Neuronal stem cell (in vitro differentiated cells): ENCODE results near the gene FOLR2.

Source experiments
- DNase-seq: peaks from one replicate; pipeline ENCODE4 v3.0.0-alpha.2; 2013; ENCODE audit warnings: low spot score
- H2AFZ ChIP-seq: one replicate; pipeline ENCODE4 v1.6.1; 2013; ENCODE audit warnings: mild to moderate bottlenecking, low read length, inconsistent platforms
- H2AK5ac ChIP-seq: 2 replicates; pipeline ENCODE4 v1.6.1; 2013; ENCODE audit warnings: low read depth, mild to moderate bottlenecking, inconsistent platforms, low read length, moderate library complexity, mixed read lengths
- H2BK120ac ChIP-seq: 2 replicates; pipeline ENCODE4 v1.6.1; 2013; ENCODE audit warnings: low read depth, mild to moderate bottlenecking, inconsistent platforms, low read length, moderate library complexity, mixed read lengths
- H2BK12ac ChIP-seq: one replicate; pipeline ENCODE4 v1.6.1; 2013; ENCODE audit warnings: low read length, inconsistent platforms
- H2BK15ac ChIP-seq: 2 replicates; pipeline ENCODE4 v1.6.1; 2013; ENCODE audit warnings: mild to moderate bottlenecking, low read length, inconsistent platforms, mixed read lengths
- H2BK5ac ChIP-seq: one replicate; pipeline ENCODE4 v1.6.1; 2013; ENCODE audit warnings: inconsistent platforms, mild to moderate bottlenecking, low read length, moderate library complexity
- H3K14ac ChIP-seq: one replicate; pipeline ENCODE4 v1.6.1; 2013; ENCODE audit warnings: low read length, inconsistent platforms
- H3K18ac ChIP-seq: 2 replicates; pipeline ENCODE4 v1.6.1; 2013; ENCODE audit warnings: low read length, inconsistent platforms
- H3K23ac ChIP-seq: 2 replicates; pipeline ENCODE4 v1.6.1; 2013; ENCODE audit warnings: low read depth, mild to moderate bottlenecking, mixed read lengths, low read length, inconsistent platforms; ENCODE audit not compliant: poor library complexity
- H3K27ac ChIP-seq: replicated peaks from 3 replicates; pipeline ENCODE4 v1.5.1; 2013; ENCODE audit warnings: low read length, inconsistent platforms
- H3K27me3 ChIP-seq, 3 experiments: 2 replicates each; pipeline ENCODE4 v1.6.1; 2013; ENCODE audit warnings: low read length in 3 of 3, mild to moderate bottlenecking in 2 of 3, inconsistent platforms in 1 of 3, low read depth in 1 of 3, mixed read lengths in 1 of 3, moderate library complexity in 1 of 3; ENCODE audit not compliant: control insufficient read depth in 3 of 3, insufficient read depth in 3 of 3
- H3K36me3 ChIP-seq, 2 donors: replicated peaks in 1 of 2; 2 replicates each; pipeline ENCODE4 v1.6.1; 2013; ENCODE audit warnings: low read length in 2 of 2; ENCODE audit not compliant: control insufficient read depth in 2 of 2, insufficient read depth in 2 of 2
- H3K4ac ChIP-seq: 2 replicates; pipeline ENCODE4 v1.6.1; 2013; ENCODE audit warnings: inconsistent platforms, mild to moderate bottlenecking, low read length, moderate library complexity
- H3K4me1 ChIP-seq, 2 donors: 1 replicate in 1 of 2; 2 replicates in 1 of 2; pipeline ENCODE4 v1.6.1; 2013; ENCODE audit warnings: low read length in 2 of 2, low read depth in 1 of 2; ENCODE audit not compliant: control insufficient read depth in 2 of 2, insufficient read depth in 1 of 2
- H3K4me2 ChIP-seq: one replicate; pipeline ENCODE4 v1.6.1; 2013; ENCODE audit warnings: mild to moderate bottlenecking, low read length, inconsistent platforms; ENCODE audit not compliant: insufficient read depth, poor library complexity, severe bottlenecking
- H3K4me3 ChIP-seq, 2 donors: 2 replicates each; pipeline ENCODE4 v1.5.1; 2013; ENCODE audit warnings: low read length in 2 of 2, mild to moderate bottlenecking in 2 of 2, inconsistent platforms in 1 of 2, moderate library complexity in 1 of 2
- H3K79me1 ChIP-seq: one replicate; pipeline ENCODE4 v1.6.1; 2013; ENCODE audit warnings: low read depth, mild to moderate bottlenecking, inconsistent platforms, low read length, moderate library complexity
- H3K9ac ChIP-seq: one replicate; pipeline ENCODE4 v1.6.1; 2013; ENCODE audit warnings: mild to moderate bottlenecking, low read depth, low read length, inconsistent platforms; ENCODE audit not compliant: poor library complexity
- H3K9me3 ChIP-seq, 2 donors: replicated peaks in 1 of 2; 2 replicates each; pipeline versions ENCODE3 to v1.6.1; 2013; ENCODE audit warnings: low read length in 2 of 2, mild to moderate bottlenecking in 2 of 2, inconsistent platforms in 1 of 2, low read depth in 1 of 2, mixed read lengths in 1 of 2, moderate library complexity in 1 of 2; ENCODE audit not compliant: control insufficient read depth in 2 of 2, insufficient read depth in 1 of 2
- H4K8ac ChIP-seq: one replicate; pipeline ENCODE4 v1.6.1; 2013; ENCODE audit warnings: low read depth, mild to moderate bottlenecking, inconsistent platforms, low read length, moderate library complexity
- H4K91ac ChIP-seq: one replicate; pipeline ENCODE4 v1.6.1; 2013; ENCODE audit warnings: low read length, low read depth, mild to moderate bottlenecking, inconsistent platforms; ENCODE audit not compliant: poor library complexity
- WGBS, 2 donors: extraction: QIAGEN DNeasy Blood & Tissue Kit; methylation state at CpG; one replicate each; pipeline ENCODE4 v1.1.7; 2013; ENCODE audit warnings: missing lambda C conversion rate in 2 of 2, mixed read lengths in 1 of 2; ENCODE audit not compliant: insufficient read length in 2 of 2, insufficient replicate concordance in 1 of 2; ENCODE audit errors: extremely low coverage in 2 of 2; 5-methylcytosine and 5-hydroxymethylcytosine counted together

Gene FOLR2

DNA sequence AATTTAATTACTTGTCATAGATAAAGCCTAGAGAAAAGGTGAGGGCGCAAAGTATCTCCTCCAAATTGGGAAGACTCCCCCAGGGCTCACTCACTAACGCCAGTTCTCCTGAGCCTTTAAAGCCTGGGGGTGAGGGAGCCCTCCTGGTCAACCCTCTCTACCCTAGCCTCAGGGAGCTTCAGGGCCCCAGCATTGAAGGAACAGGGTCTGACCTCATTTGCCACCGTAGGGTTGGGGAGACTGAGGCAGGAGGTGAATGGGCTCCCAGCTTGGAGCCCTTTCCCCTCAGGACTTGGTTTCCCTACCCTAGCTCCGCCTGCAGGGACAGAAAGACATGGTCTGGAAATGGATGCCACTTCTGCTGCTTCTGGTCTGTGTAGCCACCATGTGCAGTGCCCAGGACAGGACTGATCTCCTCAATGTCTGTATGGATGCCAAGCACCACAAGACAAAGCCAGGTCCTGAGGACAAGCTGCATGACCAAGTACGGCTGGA lies 1.7 kb downstream of the FOLR2 start:
- DNase-seq, result no peak
- Histone ChIP-seq H2BK15ac (no peak overlapping the region), H3K4me2 (no peak overlapping the region), H3K27me3 (peaks cover 0 to 26% (median 0%) of the 10 kb centered on the region in 3 experiments), H2AK5ac (no peak overlapping the region), H3K79me1 (no peaks in the 10 kb centered on the region), H3K18ac (no peak overlapping the region), H3K36me3 (no peaks in the 10 kb centered on the region), H3K23ac (no peak overlapping the region), H2BK5ac (no peak overlapping the region), H3K4ac (no peak overlapping the region), H2BK12ac (peak overlapping the region; percentile 46), H3K14ac (no peak overlapping the region), H3K9me3 (no peaks in the 10 kb centered on the region), H3K4me3 (no peak overlapping the region), H2BK120ac (no peak overlapping the region), H3K4me1 (peaks cover 3 to 4% of the 10 kb centered on the region in 2 donors), H4K8ac (no peak overlapping the region), H4K91ac (no peak overlapping the region), H2AFZ (no peak overlapping the region), H3K27ac (no peak overlapping the region), H3K9ac (no peak overlapping the region)
- WGBS, 2 donors, result no CpG with 5 or more reads among the region's 5 CpGs

GRCh38 chr11:72220696-72221363 lies 4.2 kb downstream of the FOLR2 start:
- no peak overlapping the region for H3K23ac ChIP-seq

DNA sequence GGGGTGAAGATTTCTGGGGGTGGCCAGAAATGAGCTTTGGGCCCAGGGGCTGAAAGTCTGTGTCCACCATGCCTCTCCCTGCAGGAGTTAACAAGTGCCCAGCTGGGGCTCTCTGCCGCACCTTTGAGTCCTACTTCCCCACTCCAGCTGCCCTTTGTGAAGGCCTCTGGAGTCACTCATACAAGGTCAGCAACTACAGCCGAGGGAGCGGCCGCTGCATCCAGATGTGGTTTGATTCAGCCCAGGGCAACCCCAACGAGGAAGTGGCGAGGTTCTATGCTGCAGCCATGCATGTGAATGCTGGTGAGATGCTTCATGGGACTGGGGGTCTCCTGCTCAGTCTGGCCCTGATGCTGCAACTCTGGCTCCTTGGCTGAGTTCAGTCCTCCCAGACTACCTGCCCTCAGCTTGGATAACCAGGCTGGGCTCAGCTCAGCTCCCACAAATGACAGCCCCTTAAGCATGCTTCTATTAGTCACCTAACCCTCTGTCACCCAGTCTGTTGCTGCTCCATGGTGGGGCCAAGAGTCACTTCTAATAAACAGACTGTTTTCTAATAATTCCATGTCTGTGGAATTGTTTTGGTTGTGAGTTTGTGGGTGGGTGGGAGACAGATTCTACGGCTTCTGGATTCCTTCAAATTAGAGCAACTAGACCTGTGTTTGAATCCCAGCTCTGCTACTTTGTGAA lies 4.9 kb downstream of the FOLR2 start:
- Histone ChIP-seq H2BK12ac (no peak overlapping the region), H2AFZ (peak overlapping the region; percentile 91), H2BK120ac (no peak overlapping the region), H3K4me1 (peaks cover 5 to 12% of the 10 kb centered on the region in 2 donors), H2BK15ac (no peak overlapping the region), H3K4ac (no peak overlapping the region), H4K91ac (no peak overlapping the region), H2BK5ac (no peak overlapping the region), H3K36me3 (peaks cover 0 to 3% of the 10 kb centered on the region in 2 donors), H3K14ac (no peak overlapping the region), H3K27me3 (peaks cover 0 to 18% (median 0%) of the 10 kb centered on the region in 3 experiments), H3K23ac (no peak overlapping the region), H3K27ac (no peak overlapping the region), H3K9me3 (no peaks in the 10 kb centered on the region), H4K8ac (no peak overlapping the region), H3K9ac (no peak overlapping the region), H2AK5ac (peak overlapping the region; percentile 62), H3K4me2 (no peak overlapping the region), H3K4me3 (no peak overlapping the region), H3K79me1 (peaks cover 8% of the 10 kb centered on the region), H3K18ac (no peak overlapping the region)
- WGBS, 2 donors, result no CpG with 5 or more reads among the region's 7 CpGs
- no peak for DNase-seq

More at GRCh38 chr11:72220696-72221363, 4.2 kb downstream of the FOLR2 start:
- H3K27me3 ChIP-seq, result peaks cover 0 to 23% (median 0%) of the 10 kb centered on the region in 3 experiments
- H4K8ac ChIP-seq, result no peak overlapping the region
- no peak overlapping the region for H3K27ac ChIP-seq
- H3K4me3 ChIP-seq, result no peak overlapping the region
- no peak overlapping the region for H4K91ac ChIP-seq
- peak overlapping the region; percentile 62 for H2AK5ac ChIP-seq
- no peak overlapping the region for H3K14ac ChIP-seq
- DNase-seq, result no peak
- no peak overlapping the region for H3K9ac ChIP-seq
- H2AFZ ChIP-seq, result no peak overlapping the region
- H3K79me1 ChIP-seq, result peaks cover 7% of the 10 kb centered on the region
- H3K9me3 ChIP-seq, result no peaks in the 10 kb centered on the region
- no peak overlapping the region for H2BK120ac ChIP-seq
- H3K4me1 ChIP-seq, result peaks cover 5 to 9% of the 10 kb centered on the region in 2 donors
- no peak overlapping the region for H3K18ac ChIP-seq
- no peak overlapping the region for H2BK5ac ChIP-seq
- no CpG with 5 or more reads among the region's 10 CpGs for WGBS, 2 donors
- H3K36me3 ChIP-seq, result no peaks in the 10 kb centered on the region
- no peak overlapping the region for H2BK15ac ChIP-seq
- H3K4me2 ChIP-seq, result no peak overlapping the region
- no peak overlapping the region for H3K4ac ChIP-seq
- H2BK12ac ChIP-seq, result no peak overlapping the region
